ENCODE measurements around the gene LATS1. TPM values are rescaled to one million over a fixed set of nuclear protein-coding genes. Genes with fewer than 3 reads are reported as not detected.

Gene LATS1
- total RNA-seq = 6.2 and 7.7 TPM in 2 replicates

GRCh38 chr6:149717588-149718458 is at the start of gene LATS1:
TSS of gene LATS1 (minus strand) at chr6:149718101. CDS start at chr6:149702126, 15,975 bp downstream.

GRCh38 chr6:149749594-149750135 is 31.8 kb upstream of the LATS1 start, which contains the start of gene PCMT1:
TSS of gene PCMT1 (plus strand) at chr6:149749741. CDS start at chr6:149749902, 161 bp downstream.

GRCh38 chr6:149746147-149746946 is 28.4 kb upstream of the LATS1 start, which contains the start of gene NUP43:
TSS of gene NUP43 (minus strand) at chr6:149746529. CDS start at chr6:149746495, 34 bp downstream.

GRCh38 chr6:149648148-149649145 is 69.5 kb downstream of the LATS1 start, which contains the start of gene KATNA1:
TSS of gene KATNA1 (minus strand) at chr6:149648714. CDS start at chr6:149638547, 10,167 bp downstream.

Other genes starting within 250 kb of the LATS1 start
- gene ZC3H12D, start 233.1 kb downstream of the LATS1 start, total RNA-seq = under 0.01 TPM in 2 replicates
- 36.4 and 42.8 TPM in 2 replicates for gene PPIL4, start 172.1 kb downstream of the LATS1 start, total RNA-seq
- gene GINM1, start 151.7 kb downstream of the LATS1 start, total RNA-seq = 48.9 and 111 TPM in 2 replicates
- 28.0 and 31.0 TPM in 2 replicates for gene KATNA1, start 69.4 kb downstream of the LATS1 start, total RNA-seq
- 19.7 and 43.9 TPM in 2 replicates for gene NUP43, start 28.4 kb upstream of the LATS1 start, total RNA-seq
- gene PCMT1, start 31.6 kb upstream of the LATS1 start, total RNA-seq = 152 and 216 TPM in 2 replicates
- gene LRP11, start 146.3 kb upstream of the LATS1 start, total RNA-seq = 47.0 and 69.1 TPM in 2 replicates
- gene RAET1E, start 180.0 kb upstream of the LATS1 start, total RNA-seq = 0.19 TPM in 1 of 2 replicates, not detected in the other
- gene RAET1G, start 205.0 kb upstream of the LATS1 start, total RNA-seq = 0.77 TPM in 1 of 2 replicates, not detected in the other
- 8.7 and 12.5 TPM in 2 replicates for gene ULBP2, start 223.9 kb upstream of the LATS1 start, total RNA-seq
- gene ULBP1, start 245.8 kb upstream of the LATS1 start, total RNA-seq = under 0.01 TPM in 2 replicates